DOHH2 (cell line): ENCODE measurements around the gene CD151.

ENCODE experiments used
- EZH2phosphoT487 ChIP-seq: fragments of 200-600 bp; sonication (generic); IDR thresholded peaks from 2 replicates; pipeline ENCODE4 v1.6.1; 2017; ENCODE audit warnings: borderline replicate concordance, mild to moderate bottlenecking, antibody characterized with exemption, low read length, moderate library complexity, mixed read lengths
- TF ChIP-seq, protein P1 (sequence below): fragments of 200-600 bp; sonication (generic); IDR thresholded peaks from one replicate; pipeline ENCODE4 v1.5.1; 2014; ENCODE audit warnings: antibody characterized with exemption, mild to moderate bottlenecking, low read depth, low read length; ENCODE audit not compliant: poor library complexity, severe bottlenecking

DNA sequence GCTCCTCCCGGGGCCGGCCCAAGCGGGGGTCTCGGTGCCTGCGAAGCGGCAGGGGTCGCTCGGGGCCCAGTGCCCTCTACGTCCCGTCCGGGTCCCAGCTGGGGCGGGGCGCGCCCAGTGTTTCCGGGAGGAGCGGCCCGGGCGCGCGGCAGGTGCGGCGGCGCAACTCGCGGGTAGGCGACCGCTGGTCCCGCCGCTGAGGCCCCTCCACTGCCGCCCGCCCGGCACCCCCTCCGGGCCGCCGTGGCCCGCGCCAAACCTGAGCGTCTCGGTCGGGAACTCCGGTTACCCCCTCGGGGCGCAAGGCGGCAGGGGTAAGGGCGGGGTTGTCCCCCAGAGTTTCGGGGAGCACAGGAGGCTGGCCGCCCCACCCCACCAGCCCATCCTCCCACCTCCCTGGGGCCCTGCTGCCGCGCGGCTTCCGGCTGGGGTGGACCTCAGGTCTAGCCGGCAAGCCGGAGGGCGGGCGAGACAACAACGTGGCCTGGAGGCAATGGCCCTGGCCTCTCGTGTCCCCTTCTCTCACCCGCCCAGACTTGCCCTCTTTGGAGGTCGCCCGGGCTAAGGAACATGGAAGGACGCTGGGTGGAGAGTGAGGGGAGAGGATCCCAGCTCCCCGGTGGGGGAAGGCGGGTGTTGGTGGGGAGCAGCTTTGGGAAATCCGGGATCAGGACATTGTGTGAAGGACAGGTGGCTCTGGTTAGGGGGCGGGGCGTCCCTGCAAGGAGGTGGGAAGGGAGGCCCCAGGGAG, 5.4 kb upstream of the CD151 start:
- TF ChIP-seq, protein P1, sequence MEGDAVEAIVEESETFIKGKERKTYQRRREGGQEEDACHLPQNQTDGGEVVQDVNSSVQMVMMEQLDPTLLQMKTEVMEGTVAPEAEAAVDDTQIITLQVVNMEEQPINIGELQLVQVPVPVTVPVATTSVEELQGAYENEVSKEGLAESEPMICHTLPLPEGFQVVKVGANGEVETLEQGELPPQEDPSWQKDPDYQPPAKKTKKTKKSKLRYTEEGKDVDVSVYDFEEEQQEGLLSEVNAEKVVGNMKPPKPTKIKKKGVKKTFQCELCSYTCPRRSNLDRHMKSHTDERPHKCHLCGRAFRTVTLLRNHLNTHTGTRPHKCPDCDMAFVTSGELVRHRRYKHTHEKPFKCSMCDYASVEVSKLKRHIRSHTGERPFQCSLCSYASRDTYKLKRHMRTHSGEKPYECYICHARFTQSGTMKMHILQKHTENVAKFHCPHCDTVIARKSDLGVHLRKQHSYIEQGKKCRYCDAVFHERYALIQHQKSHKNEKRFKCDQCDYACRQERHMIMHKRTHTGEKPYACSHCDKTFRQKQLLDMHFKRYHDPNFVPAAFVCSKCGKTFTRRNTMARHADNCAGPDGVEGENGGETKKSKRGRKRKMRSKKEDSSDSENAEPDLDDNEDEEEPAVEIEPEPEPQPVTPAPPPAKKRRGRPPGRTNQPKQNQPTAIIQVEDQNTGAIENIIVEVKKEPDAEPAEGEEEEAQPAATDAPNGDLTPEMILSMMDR, result no peak
- TF ChIP-seq EZH2phosphoT487, result peak; percentile 2; the same call in 1 of the 2 replicates
